BLaER1 treated with 17β-estradiol and CSF1 and Interleukin-3, amounts not matched to agents 10 nM and 100 nM (cell line): Measurements from ENCODE around the gene EXOC3L1.

Experiments used
- H3K27ac ChIP-seq, 11 experiments: shearing (Covaris generic); formaldehyde crosslinking; 2 replicates each; pipeline ENCODE4 v1.8.1; 2022
- H3K27me3 ChIP-seq, 11 experiments: shearing (Covaris generic); formaldehyde crosslinking; 2 replicates each; pipeline ENCODE4 v1.8.1; 2022
- H3K36me3 ChIP-seq, 11 experiments: shearing (Covaris generic); formaldehyde crosslinking; 2 replicates each; pipeline ENCODE4 v1.8.1; 2022
- H3K4me1 ChIP-seq, 10 experiments: shearing (Covaris generic); formaldehyde crosslinking; 2 replicates each; pipeline ENCODE4 v1.8.1; 2022
- H3K4me2 ChIP-seq, 11 experiments: shearing (Covaris generic); formaldehyde crosslinking; 2 replicates each; pipeline ENCODE4 v1.8.1; 2022
- H3K4me3 ChIP-seq, 10 experiments: shearing (Covaris generic); formaldehyde crosslinking; 2 replicates each; pipeline ENCODE4 v1.8.1; 2022
- H3K9ac ChIP-seq, 11 experiments: shearing (Covaris generic); formaldehyde crosslinking; 2 replicates each; pipeline ENCODE4 v1.8.1; 2022
- H3K9me3 ChIP-seq, 11 experiments: shearing (Covaris generic); formaldehyde crosslinking; replicated peaks in 1 of 11; 2 replicates each; pipeline ENCODE4 v1.8.1; 2022
- H4K20me1 ChIP-seq, 11 experiments: shearing (Covaris generic); formaldehyde crosslinking; 2 replicates each; pipeline ENCODE4 v1.8.1; 2022
- Cebpa-rat ChIP-seq, 11 experiments: shearing (Covaris generic); IDR thresholded peaks; 2 replicates each; pipeline ENCODE4 v1.8.1; 2022

Gene EXOC3L1

GRCh38 chr16:67137605-67138004 lies 52.3 kb downstream of the EXOC3L1 start:
- Histone ChIP-seq H3K27me3 (no peaks in the 10 kb centered on the region), H3K4me2 (no peak overlapping the region), H4K20me1 (peaks cover 0 to 48% (median 0%) of the 10 kb centered on the region in 11 experiments; a peak in 11 of 22 replicates), H3K4me3 (no peak overlapping the region), H3K36me3 (peaks cover 97 to 100% (median 100%) of the 10 kb centered on the region in 11 experiments), H3K27ac (no peak overlapping the region), H3K9me3 (no peaks in the 10 kb centered on the region), H3K4me1 (no peaks in the 10 kb centered on the region), H3K9ac (no peak overlapping the region)
- no peak for TF ChIP-seq Cebpa-rat (IDR thresholded peaks at IDR 0.05)
